GM18508 (cell line): Measurements from ENCODE around the gene CRX.
"Not testable (repeated sequence)": the region's sequence is repeated elsewhere in the genome, so short reads cannot be mapped to it uniquely, and the experiment has no call there.

Experiments
- ATAC-seq: cut with Tn5 transposase; IDR thresholded peaks from one replicate; pipeline ENCODE4 v1.9.1; 2021; ENCODE audit warnings: moderate number of reproducible peaks; ENCODE audit not compliant: insufficient read depth, unreplicated experiment

Gene CRX

DNA sequence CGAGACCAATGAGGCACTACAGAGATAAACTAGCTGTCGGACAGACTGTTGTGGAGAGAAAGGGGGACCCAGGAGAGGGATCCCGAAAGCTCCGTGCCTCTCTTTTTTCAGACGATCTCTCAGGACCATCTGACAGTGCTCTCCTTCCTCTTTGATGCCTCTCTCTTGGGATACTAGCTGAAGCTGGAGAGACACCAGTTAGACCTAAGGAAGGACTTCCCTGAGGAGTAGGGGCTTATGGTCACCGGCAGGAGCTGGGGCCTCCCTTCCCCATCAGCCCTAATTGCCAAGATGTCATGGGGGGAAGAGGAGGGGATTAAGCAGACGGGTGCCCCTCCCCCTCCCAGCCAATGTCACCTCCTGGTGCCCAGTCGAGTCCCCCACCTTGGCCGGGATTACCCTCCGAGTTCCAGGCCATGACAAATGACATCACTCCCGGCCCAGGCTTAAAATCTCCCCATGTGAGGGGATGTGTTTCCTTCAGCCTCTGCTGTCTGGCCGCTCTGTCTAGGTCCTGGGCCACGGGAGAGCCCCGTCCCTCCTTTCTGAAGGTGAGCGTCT, at the start of gene CRX:
CRX (plus strand) TSS at position 478 of the 561 bp plus-strand sequence. CDS start 12,507 bp downstream, outside the sequence.
- no peak for ATAC-seq

DNA sequence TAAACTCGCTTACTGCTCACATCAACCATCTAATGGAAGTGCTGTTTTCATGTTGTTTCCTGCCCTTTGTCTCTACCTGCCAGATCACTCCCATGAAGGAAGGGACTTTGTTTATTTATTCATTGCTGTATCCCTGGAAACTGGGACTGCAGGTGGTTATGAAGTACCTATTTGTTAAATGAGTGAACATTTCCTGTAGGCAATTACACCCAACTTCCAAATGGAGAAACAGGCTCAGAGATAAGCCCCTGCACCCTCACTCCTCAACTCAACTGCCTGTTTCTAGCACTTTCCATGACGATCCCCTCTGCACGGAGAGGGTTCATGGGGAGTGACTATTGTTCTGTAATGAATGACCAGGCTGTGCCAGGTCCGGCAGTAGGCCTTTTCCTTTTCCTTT, 45.2 kb upstream of the CRX start:
- ATAC-seq, result no peak

DNA sequence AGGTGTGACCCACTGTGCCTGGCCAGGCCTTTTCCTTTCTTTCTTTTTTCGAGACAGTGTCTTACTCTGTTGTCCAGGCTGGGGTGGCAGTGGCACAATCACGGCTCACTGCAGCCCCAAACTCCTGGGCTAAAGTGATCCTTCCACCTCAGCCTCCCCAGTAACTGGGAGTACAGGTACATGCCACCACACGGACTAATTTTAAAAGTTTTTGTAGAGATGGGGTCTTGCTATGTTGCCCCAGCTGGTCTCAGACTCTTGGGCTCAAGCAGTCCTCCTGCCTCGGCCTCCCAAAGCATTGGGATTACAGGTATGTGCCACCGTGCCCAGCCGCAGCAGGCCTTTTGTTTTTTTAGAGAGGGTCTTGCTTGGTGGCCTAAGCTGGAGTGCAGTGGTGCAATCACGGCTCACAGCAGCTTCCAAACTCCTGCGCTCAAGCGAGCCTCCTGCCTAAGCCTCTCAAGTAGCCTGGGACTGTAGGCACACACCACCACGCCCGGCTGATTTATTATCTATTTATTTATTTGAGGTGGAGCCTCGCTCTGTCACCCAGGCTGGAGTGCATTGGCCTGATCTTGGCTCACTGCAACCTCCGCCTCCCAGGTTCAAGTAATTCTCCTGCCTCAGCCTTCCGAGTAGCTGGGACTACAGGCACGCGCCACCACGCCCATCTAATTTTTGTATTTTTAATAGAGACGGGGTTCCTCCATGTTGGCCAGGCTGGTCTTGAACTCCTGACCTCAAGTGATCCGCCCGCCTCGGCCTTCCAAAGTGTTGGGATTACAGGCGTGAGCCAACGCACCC, 44.3 kb upstream of the CRX start:
- ATAC-seq, result not testable (repeated sequence)

DNA sequence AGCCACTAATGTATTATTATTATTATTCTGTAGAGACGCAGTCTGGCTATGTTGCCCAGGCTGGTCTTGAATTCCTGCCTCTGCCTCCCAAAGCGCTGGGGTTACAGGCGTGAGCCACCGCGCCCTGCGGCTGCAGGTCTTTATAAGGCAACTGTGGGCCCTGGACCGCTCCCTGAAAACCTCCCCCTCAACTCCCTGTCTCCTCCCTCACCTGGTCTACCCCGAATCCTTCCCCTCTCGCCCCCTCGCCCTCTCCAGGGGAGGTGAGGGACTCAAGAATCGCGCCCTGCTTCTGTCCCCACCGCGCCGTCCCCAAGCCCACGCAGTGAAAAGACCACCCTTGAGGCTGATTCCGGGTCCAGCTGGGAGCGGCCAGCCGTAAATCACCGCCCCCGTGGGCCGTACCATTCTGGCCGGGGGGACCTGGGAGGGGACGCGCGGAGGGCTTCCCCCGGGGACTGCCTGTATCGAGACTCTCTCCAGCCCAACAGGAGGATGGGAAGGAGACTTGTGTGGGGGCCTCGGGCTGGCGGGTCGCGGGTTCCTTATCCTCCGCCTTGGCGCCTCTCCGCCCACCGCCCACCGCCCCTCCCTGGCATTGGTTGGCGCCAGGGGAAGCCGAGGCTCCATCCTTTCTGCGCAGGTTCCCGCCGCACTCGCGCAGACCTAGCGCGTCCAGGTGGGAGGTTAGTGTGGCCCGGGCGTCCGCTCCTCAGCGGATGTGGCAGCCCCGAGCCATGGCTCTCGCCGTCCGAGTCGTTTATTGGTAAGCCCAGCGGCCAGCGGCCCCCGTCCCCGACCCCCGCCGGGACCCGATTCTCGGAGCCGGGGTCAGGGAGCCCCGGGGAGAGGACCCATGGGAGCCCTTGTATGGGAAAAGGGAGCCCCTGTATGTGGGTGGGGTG, 43.4 kb upstream of the CRX start, which contains the start of gene SELENOW:
SELENOW (plus strand) TSS at position 655 of the 905 bp plus-strand sequence; CDS start at position 738, 83 bp downstream.
- no peak for ATAC-seq

DNA sequence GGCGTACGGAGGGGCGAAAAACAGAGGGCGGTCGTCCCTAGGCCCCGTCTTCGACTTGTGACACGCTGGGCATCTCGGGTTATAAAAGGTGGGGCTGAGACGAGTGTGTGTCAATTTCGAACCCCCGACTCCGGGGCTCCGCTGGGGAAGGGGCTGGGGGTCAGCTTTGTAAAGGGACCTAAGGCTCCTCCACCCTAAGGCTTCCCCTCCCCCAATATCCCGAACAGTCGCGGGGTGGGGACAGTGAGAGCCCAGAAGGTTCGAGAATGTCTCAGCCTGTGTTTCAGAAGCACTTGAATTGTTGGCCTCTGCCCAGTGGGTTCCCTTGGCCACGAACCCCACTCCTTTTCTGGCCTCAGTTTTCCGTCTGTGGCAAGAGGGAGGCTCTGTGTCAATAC, 42.8 kb upstream of the CRX start:
- ATAC-seq, result no peak

DNA sequence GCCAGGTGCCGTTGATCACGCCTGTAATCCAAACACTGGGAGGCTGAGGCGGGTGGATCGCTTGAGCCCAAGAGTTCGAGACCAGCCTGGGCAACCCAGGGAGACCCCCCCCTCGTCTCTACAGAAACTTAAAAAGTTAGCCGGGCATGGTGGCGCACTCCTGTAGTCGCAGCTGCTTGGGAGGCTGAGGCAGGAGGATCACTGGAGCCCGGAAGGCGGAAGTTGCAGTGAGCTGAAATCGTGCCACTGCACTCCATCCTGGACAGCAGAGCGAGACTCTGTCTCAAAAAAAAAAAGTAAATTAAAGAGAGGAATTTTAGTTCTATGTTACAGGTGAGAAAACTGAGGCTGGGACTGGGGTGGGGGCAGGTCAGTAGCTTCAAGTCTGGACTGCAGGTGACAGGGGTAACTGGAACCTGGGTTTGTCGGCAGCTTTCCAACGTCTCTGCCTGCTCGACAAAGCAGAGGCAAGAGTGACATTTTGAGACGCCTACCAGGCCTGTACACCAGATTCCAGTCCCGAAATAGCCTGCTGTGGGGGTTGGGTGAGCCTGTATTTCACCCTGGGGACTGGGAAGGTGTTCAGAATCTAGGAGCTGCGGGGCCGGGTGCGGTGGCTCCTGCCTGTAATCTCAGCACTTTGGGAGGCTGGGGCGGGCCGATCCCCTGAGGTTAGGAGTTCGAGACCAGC, 42.1 kb upstream of the CRX start:
- ATAC-seq, result no peak

DNA sequence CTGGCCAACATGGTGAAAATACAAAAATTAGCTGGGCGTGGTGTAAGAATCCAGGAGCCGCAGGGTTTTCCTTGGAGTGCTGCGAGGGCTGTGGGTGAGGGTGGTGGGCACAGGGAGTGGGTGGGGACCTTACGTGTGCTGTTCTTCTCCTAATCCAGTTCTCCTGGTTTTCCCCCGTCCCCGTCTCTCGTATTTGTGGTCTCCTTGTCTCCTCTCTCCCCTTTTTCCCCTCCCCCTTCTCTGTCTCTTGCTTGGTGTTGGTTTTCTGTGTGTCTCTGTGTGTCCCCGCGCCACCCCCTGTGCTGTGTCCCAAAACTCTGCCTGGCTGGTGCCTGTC, 41.6 kb upstream of the CRX start:
- ATAC-seq, result no peak

DNA sequence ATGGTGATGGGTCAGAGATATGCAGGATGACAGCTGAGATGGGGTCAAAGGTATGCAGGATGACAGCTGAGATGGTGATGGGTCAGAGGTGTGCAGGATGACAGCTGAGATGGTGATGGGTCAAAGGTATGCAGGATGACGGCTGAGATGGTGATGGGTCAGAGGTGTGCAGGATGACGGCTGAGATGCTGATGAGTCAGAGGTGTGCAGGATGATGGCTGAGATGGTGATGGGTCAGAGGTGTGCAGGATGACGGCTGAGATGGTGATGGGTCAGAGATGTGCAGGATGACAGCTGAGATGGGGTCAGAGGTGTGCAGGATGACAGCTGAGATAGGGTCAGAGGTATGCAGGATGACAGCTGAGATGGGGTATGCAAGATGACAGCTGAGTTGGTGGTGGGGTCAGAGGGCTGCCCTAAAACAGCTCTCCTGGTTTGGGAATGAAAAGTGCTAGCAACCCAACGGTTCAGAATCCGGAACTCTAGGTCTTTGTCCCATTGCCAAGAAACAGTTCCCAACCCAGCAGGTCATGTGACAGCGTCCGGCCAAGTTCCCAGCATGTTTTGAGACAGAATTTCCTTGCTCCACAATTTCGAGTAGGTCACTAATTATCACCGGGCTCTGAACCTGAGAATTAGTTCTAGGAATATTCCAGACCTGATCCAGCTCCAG, 40.0 kb upstream of the CRX start:
- no peak for ATAC-seq

DNA sequence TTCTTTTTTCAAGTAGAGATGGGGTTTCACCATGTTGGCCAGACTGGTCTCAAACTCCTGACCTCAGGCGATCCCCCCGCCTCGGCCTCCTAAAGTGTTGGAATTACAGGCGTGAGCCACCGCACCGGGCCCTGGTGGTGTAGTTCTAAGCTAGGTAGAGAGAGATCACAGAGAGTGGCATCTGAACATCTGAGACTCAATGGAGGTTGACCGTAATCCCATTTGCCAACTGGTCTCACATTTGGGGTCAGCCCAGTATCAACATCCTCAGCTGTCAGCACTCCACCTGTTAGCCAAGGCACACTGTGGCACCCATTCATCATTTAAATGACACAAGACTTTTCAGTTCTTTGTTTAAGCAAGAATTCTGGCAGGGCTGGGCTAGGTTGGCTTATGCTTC, 35.2 kb upstream of the CRX start:
- no peak for ATAC-seq

DNA sequence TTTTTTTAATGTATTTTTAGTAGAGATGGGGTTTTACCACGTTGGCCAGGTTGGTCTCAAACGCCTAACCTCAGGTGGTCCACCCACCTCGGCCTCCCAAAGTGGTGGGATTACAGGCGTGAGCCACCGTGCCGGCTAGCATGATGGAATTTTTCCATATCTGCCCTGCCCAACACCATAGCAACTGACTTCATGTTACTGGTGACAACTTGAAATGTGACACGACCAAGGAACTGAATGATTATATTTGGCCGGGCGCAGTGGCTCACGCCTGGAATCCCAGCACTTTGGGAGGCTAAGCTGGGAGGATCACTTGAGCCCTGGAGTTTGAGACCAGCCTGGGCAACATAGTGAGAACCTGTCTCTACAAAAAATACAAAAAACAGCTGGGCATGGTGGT, 34.4 kb upstream of the CRX start:
- not testable (repeated sequence) for ATAC-seq

DNA sequence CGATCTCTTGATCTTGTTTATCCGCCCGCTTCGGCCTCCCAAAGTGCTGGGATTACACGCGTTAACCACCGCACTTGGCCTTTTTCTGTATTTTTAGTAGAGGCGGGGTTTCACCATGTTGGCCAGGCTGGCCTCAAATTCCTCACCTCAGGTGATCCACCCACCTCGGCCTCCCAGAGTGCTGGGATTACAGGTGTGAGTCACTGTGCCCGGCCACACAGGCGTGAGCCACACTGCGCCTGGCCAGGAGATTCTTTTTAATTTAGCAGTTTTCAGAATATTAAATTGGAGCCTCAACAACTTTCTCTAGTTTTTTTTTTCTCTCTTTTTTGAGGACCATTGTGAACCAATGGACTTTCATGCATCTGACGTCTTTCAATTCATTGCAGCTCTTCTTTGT, 31.9 kb upstream of the CRX start:
- not testable (repeated sequence) for ATAC-seq

DNA sequence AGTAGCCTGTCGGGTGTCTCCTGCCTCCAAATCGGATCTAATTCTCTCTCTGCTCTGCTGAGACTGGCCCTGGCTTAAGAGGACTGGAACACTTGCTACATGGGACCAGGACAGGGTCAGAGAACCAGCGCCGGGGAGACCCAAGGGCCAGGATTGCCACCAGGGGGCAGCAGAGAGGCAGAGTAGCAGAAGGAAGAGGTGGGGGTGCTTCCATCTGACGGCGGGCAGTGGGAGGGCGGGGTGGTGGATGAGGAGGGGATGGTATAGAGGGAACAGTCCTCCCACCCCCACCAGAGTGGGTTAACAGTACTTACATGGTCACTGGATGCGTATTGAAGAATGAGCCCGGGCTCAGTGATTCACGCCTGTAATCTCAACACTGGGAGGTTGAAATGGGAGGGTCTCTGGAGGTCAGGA, 31.3 kb upstream of the CRX start:
- ATAC-seq, result no peak

DNA sequence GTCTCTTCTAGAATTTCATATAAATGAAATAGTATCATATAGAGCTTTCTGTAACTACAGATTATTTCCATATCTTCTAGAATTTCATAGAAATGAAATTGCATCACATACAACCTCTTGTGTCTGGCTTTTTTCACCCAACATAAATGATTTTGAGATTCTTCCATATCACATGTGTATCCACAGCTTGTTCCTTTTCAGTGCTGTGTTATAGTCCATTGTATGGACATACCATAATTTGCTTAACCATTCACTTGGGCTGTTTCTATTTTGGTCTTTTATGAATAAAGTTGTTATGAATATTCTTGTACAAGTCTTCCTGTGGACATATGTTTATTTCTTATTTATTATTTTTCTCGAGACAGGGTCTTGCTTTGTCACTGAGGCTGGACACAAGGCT, 29.1 kb upstream of the CRX start:
- no peak for ATAC-seq

DNA sequence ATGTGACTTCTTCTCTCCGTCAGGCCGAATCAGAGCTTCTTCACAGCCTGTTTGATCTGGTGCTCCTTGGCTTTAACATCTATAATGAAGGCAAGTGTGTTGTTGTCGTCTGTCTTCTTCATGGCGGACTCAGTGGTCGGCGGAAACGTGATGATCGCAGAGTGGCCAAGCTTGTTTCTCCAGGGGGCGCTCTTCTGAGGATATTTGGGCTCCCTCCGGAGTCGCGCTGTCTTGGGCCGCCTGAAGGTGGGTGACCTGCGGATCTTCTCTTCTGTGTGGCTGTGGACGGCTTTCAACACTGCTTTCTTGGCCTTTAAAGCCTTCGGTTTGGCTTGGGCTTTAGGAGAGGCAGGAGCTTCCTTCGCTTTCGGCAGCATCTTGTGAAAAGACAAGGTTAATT, 27.2 kb upstream of the CRX start:
- no peak for ATAC-seq

DNA sequence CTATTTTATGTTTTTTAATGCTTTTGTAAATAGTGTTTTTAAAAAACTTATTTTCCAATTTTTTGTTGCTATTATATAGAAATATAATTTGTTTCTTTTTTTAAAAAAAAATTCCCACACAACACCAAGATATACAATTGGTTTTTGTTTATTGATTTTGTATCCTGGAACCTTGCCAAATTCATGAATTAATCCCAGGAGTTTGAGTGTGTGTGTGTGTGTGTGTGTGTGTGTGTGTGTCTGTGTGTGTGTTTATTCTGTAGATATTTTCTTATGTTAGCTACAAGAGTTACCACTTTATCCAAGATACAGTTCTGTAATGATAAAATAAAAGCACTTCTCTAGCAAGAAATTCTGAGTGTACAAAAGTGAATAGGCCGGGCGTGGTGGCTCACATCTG, 25.0 kb upstream of the CRX start:
- ATAC-seq, result no peak

DNA sequence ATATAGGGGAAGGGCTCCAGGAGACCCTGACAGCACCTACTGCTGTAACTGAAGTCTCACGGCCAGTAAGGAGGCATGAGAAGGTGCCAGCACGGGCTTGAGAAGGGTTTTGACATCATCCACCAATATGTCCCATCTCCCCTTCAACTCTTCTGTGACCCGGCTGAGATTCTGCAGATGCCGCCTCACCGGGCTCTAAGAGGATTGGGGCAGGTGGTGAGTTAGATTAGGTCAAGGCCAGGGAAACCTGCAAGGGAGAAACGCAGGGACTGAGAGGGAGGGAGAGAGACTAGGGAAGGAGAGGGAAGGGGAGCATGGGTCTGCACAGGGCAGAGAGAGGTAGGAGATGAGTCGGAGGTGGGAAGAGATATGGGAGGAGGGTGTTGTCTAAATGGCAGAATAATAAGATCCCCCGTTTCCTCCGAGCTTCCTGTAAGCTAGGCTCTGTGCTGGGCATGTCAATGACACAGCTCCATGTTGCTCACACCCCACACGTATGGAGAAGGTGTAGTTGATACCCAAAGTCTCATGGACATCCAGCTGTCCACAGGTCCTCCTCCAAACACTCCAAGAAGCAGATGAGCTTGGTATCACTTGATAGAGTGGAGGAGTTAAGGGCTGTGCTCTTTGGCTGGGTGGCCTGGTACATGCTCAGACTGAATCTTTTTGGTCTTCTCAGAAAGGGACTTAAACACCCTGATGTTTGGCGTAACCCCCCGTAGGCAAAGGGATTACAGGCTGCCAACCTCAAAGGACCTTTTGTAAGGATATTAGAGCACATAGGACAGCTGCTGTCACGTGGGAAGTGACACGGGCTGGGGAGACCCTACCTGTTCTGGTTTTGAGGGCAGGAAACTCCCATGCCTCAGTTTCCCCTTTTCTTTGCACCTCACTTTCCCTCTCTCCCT, 23.5 kb upstream of the CRX start:
- ATAC-seq, result no peak

DNA sequence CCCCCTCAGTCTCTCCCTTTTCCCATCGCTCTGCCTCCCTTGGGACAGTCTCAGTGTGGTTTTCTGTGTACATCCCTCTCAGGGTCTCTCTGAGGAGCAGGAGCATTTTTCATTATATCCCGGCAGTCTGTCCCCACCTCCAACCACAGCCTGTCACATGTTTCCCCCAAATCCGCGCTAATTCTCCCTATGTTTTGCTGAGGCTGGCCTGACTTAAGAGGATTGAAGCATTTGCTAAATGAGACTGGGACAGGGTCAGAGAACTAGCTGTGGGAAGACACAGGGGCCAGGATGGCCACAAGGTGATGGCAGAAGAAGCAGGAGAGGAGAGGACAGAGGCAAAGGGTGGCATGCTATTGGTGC, 22.9 kb upstream of the CRX start:
- no peak for ATAC-seq

DNA sequence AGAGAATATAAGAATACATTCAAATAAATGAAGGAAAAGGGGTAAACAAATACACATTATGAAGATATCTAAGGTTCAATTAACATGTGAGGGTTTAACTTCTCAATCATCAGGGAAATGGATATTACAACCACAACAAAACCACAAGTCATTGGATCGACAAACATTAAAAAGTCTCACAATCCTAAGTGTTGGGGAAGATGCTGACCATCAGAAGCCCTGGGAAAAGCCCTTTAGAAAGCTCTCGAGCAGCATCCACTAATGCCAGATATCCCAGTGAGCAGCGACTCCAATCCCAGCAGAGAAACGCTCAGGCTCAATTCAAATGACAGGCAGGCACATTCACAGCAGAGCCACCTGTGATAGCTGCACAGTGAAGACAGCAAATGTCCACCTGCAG, 20.5 kb upstream of the CRX start:
- ATAC-seq, result no peak

DNA sequence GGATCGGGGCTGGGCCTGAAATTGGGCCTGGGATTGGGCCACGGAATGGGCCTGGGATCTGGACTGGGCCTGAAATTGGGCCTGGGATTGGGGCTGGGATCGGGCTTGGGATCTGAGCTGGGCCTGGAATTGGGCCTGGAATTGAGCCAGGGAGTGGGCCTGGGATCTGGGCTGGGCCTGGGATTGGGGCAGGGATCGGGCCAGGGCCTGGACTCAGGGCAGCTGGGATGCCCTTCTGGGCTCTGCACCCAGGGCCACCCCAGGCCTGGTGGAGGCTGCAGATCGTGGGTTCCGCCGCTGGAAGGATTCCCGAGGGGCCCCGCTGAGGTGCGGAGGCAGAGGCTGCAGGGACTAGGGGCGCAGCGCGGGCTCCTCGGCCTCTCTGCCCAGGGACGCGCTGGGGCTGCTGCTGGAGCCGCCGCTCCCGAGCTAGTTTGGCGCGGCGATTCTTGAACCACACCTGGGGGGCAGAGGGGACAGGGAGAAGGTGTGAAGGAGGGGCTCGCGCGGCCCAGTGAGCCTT, 19.2 kb upstream of the CRX start:
- no peak for ATAC-seq
